C4-2B (cell line): ENCODE results near the gene CUZD1.

Experiments
- CTCF ChIP-seq: fragments of 450-650 bp; conservative IDR thresholded peaks from 2 replicates; pipeline ENCODE4 v1.5.1; 2017; ENCODE audit warnings: mild to moderate bottlenecking
- ZFX ChIP-seq: fragments of 450-650 bp; IDR thresholded peaks from 2 replicates; pipeline ENCODE4 v1.6.1; 2017

GRCh38 chr10:122838880-122839279 is 6.8 kb downstream of the CUZD1 start:
- TF ChIP-seq CTCF (no peak), ZFX (no peak)
